GM03348 (cell line): ENCODE data around the gene ANTXR1.

ENCODE experiments used
- DNase-seq: peaks from one replicate; pipeline ENCODE4 v3.0.0; 2012; ENCODE audit warnings: low spot score

The ANTXR1 gene

GRCh38 chr2:69097891-69098655 is 85.1 kb downstream of the ANTXR1 start:
- peak; percentile 22 for DNase-seq

GRCh38 chr2:69099541-69099940 is 86.6 kb downstream of the ANTXR1 start:
- peak; percentile 44 for DNase-seq

GRCh38 chr2:69100220-69100723 is 87.3 kb downstream of the ANTXR1 start:
- peak; percentile 54 for DNase-seq

- DNase-seq, result no peak
Observed at GRCh38 chr2:69102041-69102593, 89.1 kb downstream of the ANTXR1 start.

GRCh38 chr2:69103419-69103818 is 90.4 kb downstream of the ANTXR1 start:
- no peak for DNase-seq

GRCh38 chr2:69104261-69104660 is 91.3 kb downstream of the ANTXR1 start:
- DNase-seq, result no peak

- no peak for DNase-seq
Observed at GRCh38 chr2:69109255-69109654, 96.3 kb downstream of the ANTXR1 start.

- no peak for DNase-seq
Observed at GRCh38 chr2:69111076-69111475, 98.1 kb downstream of the ANTXR1 start.

GRCh38 chr2:69113627-69114026 is 100.6 kb downstream of the ANTXR1 start:
- DNase-seq, result peak; percentile 40

GRCh38 chr2:69114534-69114933 is 101.6 kb downstream of the ANTXR1 start:
- DNase-seq, result no peak

GRCh38 chr2:69116438-69116837 is 103.5 kb downstream of the ANTXR1 start:
- no peak for DNase-seq

- peak; percentile 54 for DNase-seq
Observed at GRCh38 chr2:69118609-69119008, 105.6 kb downstream of the ANTXR1 start.

- DNase-seq, result no peak
Observed at GRCh38 chr2:69119104-69119894, 106.3 kb downstream of the ANTXR1 start.

- DNase-seq, result peak; percentile 66
Observed at GRCh38 chr2:69122271-69122670, 109.3 kb downstream of the ANTXR1 start.

GRCh38 chr2:69123182-69123581 is 110.2 kb downstream of the ANTXR1 start:
- no peak for DNase-seq

- DNase-seq, result no peak
Observed at GRCh38 chr2:69124343-69124742, 111.4 kb downstream of the ANTXR1 start.

- DNase-seq, result no peak
Observed at GRCh38 chr2:69125816-69126215, 112.8 kb downstream of the ANTXR1 start.

GRCh38 chr2:69126341-69126740 is 113.4 kb downstream of the ANTXR1 start:
- DNase-seq, result no peak

GRCh38 chr2:69131452-69131851 is 118.5 kb downstream of the ANTXR1 start:
- no peak for DNase-seq

GRCh38 chr2:69131983-69132675 is 119.2 kb downstream of the ANTXR1 start:
- no peak for DNase-seq

GRCh38 chr2:69132960-69133590 is 120.1 kb downstream of the ANTXR1 start:
- no peak for DNase-seq

- no peak for DNase-seq
Observed at GRCh38 chr2:69133898-69134297, 120.9 kb downstream of the ANTXR1 start.
